GM10266 (cell line): ENCODE data around the gene TCF7L2.

Experiments
- DNase-seq: peaks from one replicate; pipeline ENCODE4 v3.0.0; 2012; ENCODE audit errors: extremely low spot score
- TF ChIP-seq, protein P1 (sequence below): IDR thresholded peaks from 2 replicates; pipeline ENCODE4 v1.5.1; 2012; ENCODE audit warnings: mild to moderate bottlenecking, low read depth; ENCODE audit not compliant: control insufficient read depth, insufficient read depth; ENCODE audit errors: missing control alignments

TCF7L2 gene

DNA sequence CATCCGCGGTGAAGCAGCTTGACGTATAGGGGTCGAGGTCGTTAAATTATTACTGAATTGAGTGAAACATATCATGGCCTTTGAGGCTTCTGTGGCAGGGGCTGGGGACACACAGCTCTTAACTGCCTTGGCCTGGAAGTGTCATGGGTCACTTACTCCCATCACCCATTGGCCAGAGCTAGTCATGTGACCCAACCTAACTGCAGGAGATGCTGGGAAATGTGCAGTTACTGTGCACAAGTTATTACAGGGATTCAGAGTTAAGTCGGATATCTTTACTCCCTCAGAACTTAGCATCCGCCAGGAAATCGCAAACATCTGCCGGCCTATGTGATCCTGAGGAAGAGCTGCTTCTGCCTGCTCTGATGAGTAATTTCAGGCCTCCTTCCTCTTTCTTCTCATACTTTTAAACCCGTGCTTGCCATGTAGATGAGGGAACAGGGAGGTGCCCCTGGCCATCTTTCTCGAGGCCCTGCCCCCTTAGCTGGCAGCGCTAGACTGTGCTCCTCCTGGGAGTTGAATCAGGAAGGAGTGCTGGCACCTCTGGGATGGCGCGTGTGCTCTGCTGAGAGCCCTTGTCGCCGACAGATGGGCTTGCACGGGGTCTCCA is 203.6 kb downstream of the TCF7L2 start:
- TF ChIP-seq, protein P1, sequence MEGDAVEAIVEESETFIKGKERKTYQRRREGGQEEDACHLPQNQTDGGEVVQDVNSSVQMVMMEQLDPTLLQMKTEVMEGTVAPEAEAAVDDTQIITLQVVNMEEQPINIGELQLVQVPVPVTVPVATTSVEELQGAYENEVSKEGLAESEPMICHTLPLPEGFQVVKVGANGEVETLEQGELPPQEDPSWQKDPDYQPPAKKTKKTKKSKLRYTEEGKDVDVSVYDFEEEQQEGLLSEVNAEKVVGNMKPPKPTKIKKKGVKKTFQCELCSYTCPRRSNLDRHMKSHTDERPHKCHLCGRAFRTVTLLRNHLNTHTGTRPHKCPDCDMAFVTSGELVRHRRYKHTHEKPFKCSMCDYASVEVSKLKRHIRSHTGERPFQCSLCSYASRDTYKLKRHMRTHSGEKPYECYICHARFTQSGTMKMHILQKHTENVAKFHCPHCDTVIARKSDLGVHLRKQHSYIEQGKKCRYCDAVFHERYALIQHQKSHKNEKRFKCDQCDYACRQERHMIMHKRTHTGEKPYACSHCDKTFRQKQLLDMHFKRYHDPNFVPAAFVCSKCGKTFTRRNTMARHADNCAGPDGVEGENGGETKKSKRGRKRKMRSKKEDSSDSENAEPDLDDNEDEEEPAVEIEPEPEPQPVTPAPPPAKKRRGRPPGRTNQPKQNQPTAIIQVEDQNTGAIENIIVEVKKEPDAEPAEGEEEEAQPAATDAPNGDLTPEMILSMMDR = no peak
- no peak for DNase-seq

DNA sequence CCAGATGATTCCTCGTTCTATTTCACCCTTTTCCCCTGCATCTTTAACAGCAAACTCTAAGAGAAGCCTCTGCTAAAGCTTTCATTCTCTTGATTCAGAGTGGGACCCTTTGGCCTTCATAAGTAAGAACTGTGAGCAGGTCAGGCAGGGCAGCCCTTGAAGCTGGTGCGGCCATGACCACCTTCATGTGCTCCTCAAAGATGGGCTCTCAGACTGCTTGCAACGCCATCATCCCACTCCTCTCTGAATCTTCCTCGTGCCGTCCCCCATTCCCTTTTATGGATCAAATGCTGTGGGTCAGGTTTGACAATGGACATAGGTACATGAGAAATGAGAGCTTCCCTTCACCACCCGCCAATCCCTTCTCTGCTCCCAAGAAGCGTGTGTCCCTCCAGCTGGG is 207.4 kb downstream of the TCF7L2 start:
- TF ChIP-seq, protein P1 = no peak
- no peak for DNase-seq

DNA sequence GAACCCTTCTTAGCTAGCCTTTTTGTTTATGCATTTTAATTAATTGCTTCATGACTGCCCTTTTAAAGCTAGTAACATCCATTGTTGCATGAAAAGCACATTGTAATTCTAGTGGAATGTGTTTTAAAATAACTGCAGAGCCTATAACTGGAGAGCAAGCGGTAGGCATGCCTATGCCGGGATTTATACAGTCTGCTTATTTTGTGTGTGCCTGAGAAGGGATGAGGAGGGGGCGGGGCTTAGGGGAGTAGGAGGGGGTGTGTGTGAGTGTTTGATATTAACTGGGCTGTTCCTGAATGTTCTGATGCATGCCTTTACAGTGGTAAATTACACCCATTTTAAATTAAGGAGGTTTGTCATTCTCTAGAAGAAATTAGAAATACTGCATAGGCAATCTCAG is 208.1 kb downstream of the TCF7L2 start:
- TF ChIP-seq, protein P1 = no peak
- DNase-seq = no peak

DNA sequence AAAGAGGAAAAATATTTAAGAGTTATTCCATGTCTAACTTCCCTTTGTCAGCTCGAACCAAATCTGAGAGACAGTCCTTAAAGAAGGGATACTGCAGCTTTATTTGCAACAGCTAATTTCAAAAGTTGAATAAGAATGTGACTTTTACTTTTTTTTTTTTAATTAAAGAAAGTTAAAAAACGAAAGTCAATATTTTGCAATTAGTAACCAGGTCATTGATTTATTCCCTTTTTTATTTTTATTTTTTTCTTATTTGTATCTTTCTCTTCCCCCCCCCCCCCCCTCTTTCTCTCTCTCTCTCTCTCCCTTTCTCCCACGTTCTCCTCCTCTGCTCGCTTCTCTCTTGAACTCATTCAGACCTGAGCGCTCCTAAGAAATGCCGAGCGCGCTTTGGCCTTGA is 209.5 kb downstream of the TCF7L2 start:
- TF ChIP-seq, protein P1 = no peak
- DNase-seq = no peak

DNA sequence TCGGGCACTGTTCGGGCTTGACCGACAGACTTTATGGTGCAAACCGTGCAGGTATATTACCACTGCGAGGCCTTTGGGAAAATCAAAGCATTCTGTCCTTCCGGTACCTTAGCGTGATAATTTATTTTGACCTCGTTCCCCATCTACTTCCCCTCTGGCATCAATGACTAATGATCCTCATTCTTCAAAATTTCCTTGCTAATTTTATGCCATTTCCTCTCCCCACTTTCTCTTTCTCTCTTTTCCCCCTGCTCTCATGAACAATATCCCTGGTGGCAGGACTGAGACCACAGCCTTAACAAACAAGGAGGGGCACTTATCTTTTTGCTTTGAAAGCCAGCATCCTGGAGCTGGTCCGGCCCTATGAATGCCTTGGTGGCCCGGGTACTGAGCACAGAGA is 210.6 kb downstream of the TCF7L2 start:
- TF ChIP-seq, protein P1 = no peak
- no peak for DNase-seq

DNA sequence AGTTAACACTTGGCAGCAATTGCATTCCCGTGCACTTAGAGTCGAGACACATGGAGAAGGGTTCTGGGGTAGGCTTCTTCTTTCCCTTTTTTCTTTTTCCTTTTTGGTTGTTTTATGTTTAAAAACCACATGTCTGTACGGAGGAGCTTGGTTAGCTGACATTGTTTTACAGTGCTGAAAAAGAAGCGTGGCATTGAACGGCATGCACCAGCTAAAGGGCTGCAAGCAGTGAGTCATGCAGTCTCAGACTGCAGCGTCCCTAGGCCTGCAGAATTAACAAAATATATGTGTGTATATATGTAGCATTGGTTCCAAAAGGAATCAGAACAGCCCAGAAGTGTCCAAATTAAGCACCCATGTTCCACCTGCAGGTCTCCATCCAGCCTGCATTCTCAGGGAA is 211.0 kb downstream of the TCF7L2 start:
- no peak for DNase-seq

DNA sequence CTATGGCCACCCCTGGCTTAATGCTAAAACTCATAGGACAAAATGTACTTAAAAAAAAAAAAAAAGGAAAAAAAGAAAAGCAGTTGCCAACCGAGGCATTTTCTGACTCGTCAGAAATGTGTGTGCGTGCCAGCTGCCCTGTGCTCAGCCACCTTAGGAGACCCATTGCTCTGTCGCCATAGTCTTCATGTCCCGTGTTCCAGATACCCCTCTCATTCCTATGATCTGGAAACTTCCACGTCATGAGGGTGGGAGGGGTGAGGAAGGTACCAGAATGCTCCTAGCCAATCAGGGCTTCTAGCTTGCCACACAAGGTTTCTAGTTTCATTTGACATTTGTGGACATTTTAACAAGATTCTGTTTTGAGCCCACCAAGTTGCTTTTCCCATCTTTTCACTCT is 212.9 kb downstream of the TCF7L2 start:
- TF ChIP-seq, protein P1 = no peak
- DNase-seq = no peak

More for the DNA sequence above, 211.0 kb downstream of the TCF7L2 start:
- TF ChIP-seq, protein P1 = no peak
